Vagina (tissue), 2 donors: Measurements from ENCODE around the gene RXYLT1. TPM values are rescaled to one million over a fixed set of nuclear protein-coding genes. Genes with fewer than 3 reads are reported as not detected.

Source experiments
- DNase-seq, 2 donors: peaks; one replicate each; pipeline ENCODE4 v3.0.0-alpha.2; 2017; ENCODE audit errors: extremely low spot score in 2 of 2
- H3K27ac ChIP-seq: fragments of 200-600 bp; sonication (generic); one replicate; pipeline ENCODE4 v1.5.1; 2019
- H3K27me3 ChIP-seq: fragments of 200-600 bp; sonication (generic); one replicate; pipeline ENCODE4 v1.5.1; 2019
- H3K36me3 ChIP-seq, 2 donors: fragments of 200-600 bp; sonication (generic); one replicate each; pipeline ENCODE4 v1.5.1; 2017 to 2019
- H3K4me1 ChIP-seq: fragments of 200-600 bp; sonication (generic); one replicate; pipeline ENCODE4 v1.5.1; 2019
- H3K4me3 ChIP-seq, 2 donors: fragments of 200-600 bp; sonication (generic); 1 replicate in 1 of 2; 2 replicates in 1 of 2; pipeline ENCODE4 v1.5.1; 2016 to 2019
- H3K9me3 ChIP-seq: fragments of 200-600 bp; sonication (generic); one replicate; pipeline ENCODE4 v1.5.1; 2019
- CTCF ChIP-seq, 3 experiments: fragments of 450-650 bp in 2 of 3; fragments of 200-600 bp in 1 of 3; sonication (generic) in 1 of 3; IDR thresholded peaks; one replicate each; pipeline ENCODE4 v1.5.1; 2017 to 2019; ENCODE audit warnings: antibody characterized with exemption in 3 of 3, mild to moderate bottlenecking in 2 of 3, moderate library complexity in 2 of 3
- POLR2A ChIP-seq, 2 donors: fragments of 450-650 bp; IDR thresholded peaks; one replicate each; pipeline ENCODE4 v1.6.1; 2017; ENCODE audit warnings: antibody characterized with exemption in 2 of 2, mild to moderate bottlenecking in 2 of 2, moderate library complexity in 2 of 2
- POLR2AphosphoS5 ChIP-seq, 2 donors: sonication (generic); formaldehyde crosslinking; IDR thresholded peaks; one replicate each; pipeline ENCODE4 v1.9.0; 2017; ENCODE audit warnings: antibody characterized with exemption in 2 of 2, mild to moderate bottlenecking in 2 of 2, low read depth in 1 of 2; ENCODE audit not compliant: insufficient read depth in 1 of 2
- intact Hi-C: fragments of 100-400 bp; cut with DNase I; formaldehyde crosslinking; loops from one replicate; pipeline ENCODE4 v1.15.1; 2023
- total RNA-seq: library from RNA; depleted of rRNA; stranded (reverse); fragments of >200 nt; gene quantifications from one replicate; pipeline ENCODE4 v1.2.3, GENCODE V29; 2016

RXYLT1 gene
- total RNA-seq, 1 donor from 2014 or later, result 10.1 TPM

DNA sequence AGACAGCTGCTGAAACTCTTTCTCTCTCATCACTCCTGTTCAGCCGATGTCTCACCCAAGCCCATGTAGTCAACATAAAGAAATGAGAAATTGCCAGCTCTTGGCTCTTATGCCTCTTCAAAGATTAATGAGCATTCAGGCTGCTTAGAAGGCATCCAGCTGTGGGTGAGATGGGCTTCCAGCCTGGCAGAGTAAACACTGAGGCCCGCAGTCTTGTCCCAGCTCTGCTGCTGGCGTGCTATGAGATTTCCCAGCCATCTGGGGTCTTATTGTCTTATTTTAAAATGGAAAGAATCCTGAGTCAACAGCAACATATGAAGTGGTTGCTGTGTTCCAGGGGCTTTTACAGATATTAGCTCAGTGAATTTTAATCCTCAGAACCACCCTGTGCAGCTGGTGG lies 12.6 kb downstream of the RXYLT1 start:
- no peak for TF ChIP-seq POLR2A (IDR thresholded peaks at IDR 0.05)
- no peak for TF ChIP-seq CTCF (IDR thresholded peaks at IDR 0.05)
- TF ChIP-seq POLR2AphosphoS5 (IDR thresholded peaks at IDR 0.05; ENCODE audit: insufficient read depth in 1 of 2, low read depth in 1 of 2), result no peak
- Histone ChIP-seq H3K4me1 (no peaks in the 10 kb centered on the region), H3K27me3 (no peaks in the 10 kb centered on the region), H3K9me3 (no peaks in the 10 kb centered on the region), H3K36me3 (peaks cover 0 to 15% of the 10 kb centered on the region in 2 donors), H3K4me3 (no peak overlapping the region), H3K27ac (no peak overlapping the region)
- intact Hi-C loops, result no loop called here
- DNase-seq, result no peak

DNA sequence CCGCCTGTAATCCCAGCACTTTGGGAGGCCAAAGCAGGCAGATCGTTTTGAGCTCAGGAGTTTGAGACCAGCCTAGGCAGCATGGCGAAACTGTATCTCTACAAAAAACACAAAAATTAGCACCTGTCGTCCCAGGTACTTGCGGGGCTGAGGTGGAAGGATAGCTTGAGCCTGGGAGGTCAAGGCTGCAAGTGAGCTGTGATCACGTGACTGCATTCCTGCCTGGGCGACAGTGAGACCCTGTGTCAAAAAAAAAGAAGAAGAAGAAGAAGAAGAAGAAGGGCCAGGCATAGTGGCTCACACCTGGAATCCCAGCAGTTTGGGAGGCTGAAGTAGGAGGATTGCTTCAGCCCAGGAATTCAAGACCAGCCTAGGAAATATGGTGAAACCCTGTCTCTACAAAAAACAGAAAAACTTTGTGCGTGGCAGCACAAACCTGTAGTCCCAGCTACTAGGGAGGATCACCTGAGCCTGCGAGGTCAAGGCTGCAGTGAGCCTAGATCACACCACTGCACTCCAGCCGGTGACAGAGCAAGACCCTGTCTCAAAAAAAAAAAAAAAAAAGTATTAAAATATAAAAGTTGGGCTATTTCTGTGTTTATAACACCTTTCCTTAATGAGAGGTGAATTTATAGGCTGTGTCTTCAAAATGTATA lies 15.5 kb downstream of the RXYLT1 start:
- H3K4me3 ChIP-seq, result no peak overlapping the region
- TF ChIP-seq CTCF (IDR thresholded peaks at IDR 0.05) (no peak), POLR2A (IDR thresholded peaks at IDR 0.05) (no peak), POLR2AphosphoS5 (IDR thresholded peaks at IDR 0.05; ENCODE audit: insufficient read depth in 1 of 2, low read depth in 1 of 2) (no peak)
- H3K36me3 ChIP-seq, result peaks cover 0 to 10% of the 10 kb centered on the region in 2 donors
- intact Hi-C loops, result no loop called here
- H3K27me3 ChIP-seq, result no peaks in the 10 kb centered on the region
- no peak for DNase-seq
- no peak overlapping the region for H3K27ac ChIP-seq
- no peaks in the 10 kb centered on the region for H3K4me1 ChIP-seq
- H3K9me3 ChIP-seq, result no peaks in the 10 kb centered on the region

- Histone ChIP-seq H3K27ac (no peak overlapping the region), H3K4me1 (no peaks in the 10 kb centered on the region), H3K27me3 (no peaks in the 10 kb centered on the region), H3K9me3 (no peaks in the 10 kb centered on the region), H3K4me3 (no peak overlapping the region), H3K36me3 (peaks cover 0 to 2% of the 10 kb centered on the region in 2 donors)
- intact Hi-C loops, result no loop called here
- no peak for DNase-seq
- TF ChIP-seq POLR2A (IDR thresholded peaks at IDR 0.05), result no peak
- TF ChIP-seq POLR2AphosphoS5 (IDR thresholded peaks at IDR 0.05; ENCODE audit: insufficient read depth in 1 of 2, low read depth in 1 of 2), result no peak
- TF ChIP-seq CTCF (IDR thresholded peaks at IDR 0.05), result no peak
Measured at GRCh38 chr12:63795944-63796343, 16.2 kb downstream of the RXYLT1 start.

- TF ChIP-seq POLR2A (IDR thresholded peaks at IDR 0.05) (no peak), POLR2AphosphoS5 (IDR thresholded peaks at IDR 0.05; ENCODE audit: insufficient read depth in 1 of 2, low read depth in 1 of 2) (no peak), CTCF (IDR thresholded peaks at IDR 0.05) (peak in 2 of 3 experiments; percentile 34 to 39)
- intact Hi-C loops, result no loop called here
Measured at GRCh38 chr12:63802012-63802608, 22.4 kb downstream of the RXYLT1 start.

DNA sequence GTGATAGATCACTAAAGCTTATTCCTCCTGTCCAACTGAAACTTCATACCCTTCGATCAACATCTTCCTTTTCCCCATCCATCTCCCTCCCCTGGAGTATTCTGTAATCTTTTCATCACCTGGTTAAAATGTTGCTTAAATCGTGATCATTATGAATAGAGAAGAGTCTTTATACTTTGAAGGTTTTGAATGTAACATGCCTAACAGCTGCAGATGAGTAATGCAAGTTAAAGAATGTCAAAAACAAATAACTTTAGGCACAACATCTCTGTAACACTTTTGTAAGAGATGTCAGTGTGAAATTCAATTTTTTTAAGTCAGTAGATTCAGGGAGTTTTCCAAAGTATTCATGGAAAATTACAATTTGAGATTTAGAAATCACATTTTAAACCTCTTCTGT lies 25.0 kb downstream of the RXYLT1 start:
- no peak for DNase-seq
- H3K27ac ChIP-seq, result no peak overlapping the region
- no peaks in the 10 kb centered on the region for H3K36me3 ChIP-seq
- intact Hi-C loops, result no loop called here
- H3K9me3 ChIP-seq, result no peaks in the 10 kb centered on the region
- no peaks in the 10 kb centered on the region for H3K4me1 ChIP-seq
- no peak overlapping the region for H3K4me3 ChIP-seq
- TF ChIP-seq CTCF (IDR thresholded peaks at IDR 0.05), result no peak
- no peak for TF ChIP-seq POLR2AphosphoS5 (IDR thresholded peaks at IDR 0.05; ENCODE audit: insufficient read depth in 1 of 2, low read depth in 1 of 2)
- no peak for TF ChIP-seq POLR2A (IDR thresholded peaks at IDR 0.05)
- H3K27me3 ChIP-seq, result no peaks in the 10 kb centered on the region

More at GRCh38 chr12:63802012-63802608, 22.4 kb downstream of the RXYLT1 start:
- DNase-seq, result no peak
- Histone ChIP-seq H3K27ac (no peak overlapping the region), H3K9me3 (no peaks in the 10 kb centered on the region), H3K36me3 (no peaks in the 10 kb centered on the region), H3K27me3 (no peaks in the 10 kb centered on the region), H3K4me1 (no peaks in the 10 kb centered on the region), H3K4me3 (no peak overlapping the region)
